ENCODE results near the gene TBXAS1.

TBXAS1 gene

GRCh38 chr7:139854124-139854511 is 25.1 kb downstream of the TBXAS1 start:
- no peak for DNase-seq (ENCODE audit: low read depth in 1 of 2, low spot score in 1 of 2)

- no peak for DNase-seq (ENCODE audit: low read depth in 1 of 2, low spot score in 1 of 2)
Measured at GRCh38 chr7:139854803-139855497, 25.9 kb downstream of the TBXAS1 start.

- DNase-seq (ENCODE audit: low read depth in 1 of 2, low spot score in 1 of 2): no peak
Measured at GRCh38 chr7:139855498-139856270, 26.6 kb downstream of the TBXAS1 start.

GRCh38 chr7:139857791-139858190 is 28.7 kb downstream of the TBXAS1 start:
- DNase-seq (ENCODE audit: low read depth in 1 of 2, low spot score in 1 of 2): no peak

- DNase-seq (ENCODE audit: low read depth in 1 of 2, low spot score in 1 of 2): no peak
Measured at GRCh38 chr7:139860090-139860775, 31.2 kb downstream of the TBXAS1 start.

- DNase-seq (ENCODE audit: low read depth in 1 of 2, low spot score in 1 of 2): no peak
Measured at GRCh38 chr7:139861803-139862202, 32.7 kb downstream of the TBXAS1 start.

DNA sequence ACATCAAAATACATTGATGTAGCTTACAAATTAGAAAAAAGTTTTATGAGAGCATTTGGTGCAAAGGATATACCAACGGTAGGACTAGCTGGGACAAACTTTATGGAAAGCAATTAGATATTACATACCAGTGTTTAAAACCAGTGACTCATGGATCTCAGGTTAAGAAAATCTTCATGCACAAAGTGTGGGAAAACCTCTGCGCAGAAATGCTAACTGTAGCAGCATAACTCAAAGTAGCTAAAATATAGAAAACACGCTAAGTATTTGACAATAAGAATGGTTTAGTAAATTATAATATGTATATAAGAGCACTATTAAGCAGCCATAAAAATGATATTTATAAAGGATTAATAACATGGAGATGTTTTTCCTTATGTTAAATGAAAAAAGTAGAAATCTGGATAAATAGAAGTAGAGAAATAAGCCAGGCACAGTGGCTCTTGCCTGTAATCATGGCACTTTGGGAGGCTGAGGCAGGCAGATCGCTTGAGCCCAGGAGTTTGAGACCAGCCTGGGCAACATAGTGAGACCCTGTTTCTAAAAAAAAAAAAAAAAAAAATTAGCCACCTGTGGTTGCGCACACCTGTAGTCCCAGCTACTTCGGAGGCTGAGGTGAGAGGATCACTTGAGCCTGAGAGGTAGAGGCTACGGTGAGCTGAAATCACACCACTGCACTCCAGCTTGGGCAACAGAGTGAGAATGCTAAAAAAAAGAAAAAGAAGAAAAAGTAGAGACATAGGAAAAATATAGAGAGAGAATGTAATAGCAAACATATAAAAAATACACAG is 37.2 kb downstream of the TBXAS1 start:
- DNase-seq (ENCODE audit: low read depth in 1 of 2, low spot score in 1 of 2): no peak

- no peak for DNase-seq (ENCODE audit: low read depth in 1 of 2, low spot score in 1 of 2)
Measured at GRCh38 chr7:139867847-139868246, 38.8 kb downstream of the TBXAS1 start.

DNA sequence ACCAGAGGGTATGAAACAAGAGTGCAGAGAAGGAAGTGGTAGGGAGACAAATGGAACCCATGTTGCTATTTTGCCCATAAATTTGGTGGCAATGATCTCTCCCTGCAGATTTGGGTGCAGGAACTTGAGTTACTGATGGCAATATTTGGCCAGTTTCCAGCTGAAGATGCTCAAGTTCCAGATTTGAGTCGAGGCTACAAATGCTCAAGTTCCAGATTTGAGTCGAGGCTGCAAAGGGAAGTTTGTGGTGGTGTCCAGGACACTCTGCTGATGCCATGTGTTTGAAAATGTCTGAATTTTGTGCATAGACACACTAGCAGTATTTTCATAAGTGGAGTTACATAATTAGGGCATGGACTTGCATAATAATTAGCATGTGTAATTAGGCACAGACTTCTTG is 40.8 kb downstream of the TBXAS1 start:
- DNase-seq (ENCODE audit: low read depth in 1 of 2, low spot score in 1 of 2): no peak

DNA sequence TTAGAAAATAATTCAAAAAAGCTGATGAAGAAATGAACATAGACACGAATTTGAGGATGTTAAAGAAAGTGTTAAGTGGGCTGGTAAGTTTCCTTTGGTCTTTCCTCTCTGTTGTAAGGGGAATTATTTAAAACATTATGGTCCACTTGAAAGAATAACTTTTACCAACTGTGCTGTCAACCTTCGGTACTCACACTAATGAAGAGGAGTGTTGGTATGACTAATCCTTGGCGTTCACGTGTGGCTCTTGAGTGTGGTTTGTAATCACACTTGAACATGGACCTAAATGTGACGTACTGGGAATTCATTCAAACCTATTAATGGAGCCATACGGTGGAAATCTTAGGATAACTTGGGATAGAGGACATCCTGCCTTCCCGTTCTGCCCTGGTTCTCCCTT is 41.3 kb downstream of the TBXAS1 start:
- no peak for DNase-seq (ENCODE audit: low read depth in 1 of 2, low spot score in 1 of 2)

DNA sequence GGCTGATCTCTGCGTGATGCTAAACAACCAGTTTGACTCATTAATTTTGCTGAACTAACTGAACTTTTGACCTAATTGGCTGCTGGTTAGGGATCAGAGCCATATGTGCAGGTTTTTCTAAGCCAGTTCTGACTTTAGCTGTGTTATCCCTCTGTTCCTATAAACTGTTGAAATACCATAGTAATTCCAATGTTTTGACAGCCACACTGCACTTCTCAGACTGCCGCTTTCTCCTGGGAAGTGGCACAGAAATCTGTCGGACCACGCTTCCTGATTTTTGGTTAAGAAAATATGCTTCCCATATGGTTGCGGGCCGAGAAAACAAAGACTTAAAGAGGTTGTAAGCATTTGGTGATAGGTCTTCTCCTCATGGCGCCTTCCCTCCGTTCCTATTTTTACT is 42.3 kb downstream of the TBXAS1 start:
- no peak for DNase-seq (ENCODE audit: low read depth in 1 of 2, low spot score in 1 of 2)

GRCh38 chr7:139871820-139872219 is 42.8 kb downstream of the TBXAS1 start:
- DNase-seq (ENCODE audit: low read depth in 1 of 2, low spot score in 1 of 2): no peak

DNA sequence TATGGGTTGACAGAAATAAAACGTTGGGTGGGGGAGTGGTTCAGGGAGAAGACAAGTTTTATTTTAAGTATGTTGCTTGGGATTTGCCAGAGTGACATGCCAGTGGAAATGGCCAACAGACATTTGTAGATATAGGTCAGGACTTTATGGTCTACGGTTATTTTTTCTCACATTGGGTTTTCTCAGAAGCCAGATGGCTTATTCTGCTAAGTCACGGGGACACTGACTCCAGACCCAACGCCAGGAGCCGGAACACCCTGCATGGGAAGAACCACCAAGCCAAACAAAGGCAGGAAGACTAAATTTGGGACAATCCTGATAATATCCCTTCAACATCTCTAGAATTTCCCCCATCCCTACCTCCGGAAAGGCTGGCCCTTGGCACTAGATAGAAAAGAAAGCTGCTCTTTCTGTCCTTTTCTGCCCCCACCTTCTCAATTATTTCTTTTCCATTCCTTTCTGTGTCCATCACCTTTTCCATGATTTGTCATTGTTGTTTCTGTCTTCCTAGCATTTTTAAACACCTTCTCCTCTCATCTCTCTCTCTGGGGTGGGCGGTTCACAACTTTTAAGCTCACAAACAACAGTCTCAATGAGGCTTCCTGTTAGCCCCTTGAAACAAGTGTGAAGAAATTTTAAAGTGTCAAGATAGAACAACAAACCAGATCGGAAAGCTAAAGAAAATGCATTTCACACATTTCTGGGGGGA is 44.7 kb downstream of the TBXAS1 start:
- DNase-seq (ENCODE audit: low read depth in 1 of 2, low spot score in 1 of 2): no peak

GRCh38 chr7:139874302-139874629 is 45.2 kb downstream of the TBXAS1 start:
- no peak for DNase-seq (ENCODE audit: low read depth in 1 of 2, low spot score in 1 of 2)

- DNase-seq (ENCODE audit: low read depth in 1 of 2, low spot score in 1 of 2): no peak
Measured at GRCh38 chr7:139875821-139876241, 46.8 kb downstream of the TBXAS1 start.

GRCh38 chr7:139876622-139877283 is 47.7 kb downstream of the TBXAS1 start:
- no peak for DNase-seq (ENCODE audit: low read depth in 1 of 2, low spot score in 1 of 2)

DNA sequence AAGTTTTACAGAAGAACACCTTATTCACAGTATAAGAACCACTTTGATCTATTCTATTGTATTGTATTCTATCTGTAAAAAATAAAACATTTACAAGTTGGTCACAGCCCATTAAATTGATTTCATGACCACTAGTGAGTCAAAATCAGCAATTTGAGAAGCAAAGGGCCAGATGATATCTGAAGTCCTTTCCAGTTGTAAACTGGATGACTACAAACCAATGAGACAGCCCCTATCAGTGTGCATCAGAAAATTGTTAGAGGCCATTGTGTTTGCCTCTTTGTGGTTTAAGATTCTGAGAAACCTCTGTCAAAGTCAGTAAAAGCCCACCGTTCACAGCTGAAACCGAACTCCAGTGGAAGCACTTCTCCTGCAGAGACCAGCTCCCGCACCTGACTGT is 54.8 kb downstream of the TBXAS1 start:
- no peak for DNase-seq (ENCODE audit: low read depth in 1 of 2, low spot score in 1 of 2)

- DNase-seq (ENCODE audit: low read depth in 1 of 2, low spot score in 1 of 2): no peak
Measured at GRCh38 chr7:139884441-139884840, 55.4 kb downstream of the TBXAS1 start.

DNA sequence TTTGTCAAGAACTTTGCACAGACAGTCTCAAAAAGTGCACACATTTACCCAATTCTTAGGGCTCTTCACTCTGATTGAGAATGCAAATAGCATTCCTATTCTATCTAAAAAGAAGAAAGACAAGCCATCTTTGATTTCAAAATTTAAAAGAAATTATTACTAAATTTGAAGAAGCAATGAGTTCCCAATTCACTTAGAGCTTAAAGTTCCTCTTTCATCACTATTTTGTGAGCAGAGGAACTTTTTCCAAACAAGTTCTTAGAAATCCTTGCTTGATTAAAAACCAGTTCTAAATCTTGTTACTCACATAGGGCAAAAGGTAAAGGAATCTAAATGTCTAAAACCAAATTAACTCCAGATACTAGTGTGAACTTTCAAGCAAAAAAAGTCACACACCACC is 56.4 kb downstream of the TBXAS1 start:
- no peak for DNase-seq (ENCODE audit: low read depth in 1 of 2, low spot score in 1 of 2)

- no peak for DNase-seq (ENCODE audit: low read depth in 1 of 2, low spot score in 1 of 2)
Measured at GRCh38 chr7:139886206-139886605, 57.1 kb downstream of the TBXAS1 start.
